PFSK-1 (cell line): ENCODE results near the gene STRN4.

Experiments
- FOXP2 ChIP-seq: optimal IDR thresholded peaks from 2 replicates; pipeline ENCODE3; 2011; ENCODE audit warnings: borderline replicate concordance, control low read depth, inconsistent platforms; ENCODE audit not compliant: insufficient read depth; ENCODE audit errors: extremely low read length, extremely low read depth
- POLR2AphosphoS5 ChIP-seq: IDR thresholded peaks from 2 replicates; pipeline ENCODE4 v1.6.1; 2012; ENCODE audit warnings: low read depth, mild to moderate bottlenecking, control low read depth, low read length, moderate library complexity
- REST ChIP-seq, 2 experiments: IDR thresholded peaks; 2 replicates each; pipeline versions ENCODE4 v1.6.1 to v1.8.0; 2011 to 2012; ENCODE audit warnings: low read depth in 2 of 2, low read length in 2 of 2, control low read depth in 1 of 2, inconsistent platforms in 1 of 2, mild to moderate bottlenecking in 1 of 2, moderate library complexity in 1 of 2; ENCODE audit not compliant: insufficient read depth in 1 of 2
- SIN3A ChIP-seq: IDR thresholded peaks from 2 replicates; pipeline ENCODE4 v1.6.1; 2012; ENCODE audit warnings: mild to moderate bottlenecking, low read length, moderate library complexity, borderline replicate concordance; ENCODE audit not compliant: insufficient read depth
- TAF1 ChIP-seq: IDR thresholded peaks from 2 replicates; pipeline ENCODE4 v1.6.1; 2012; ENCODE audit warnings: low read length, control low read depth, borderline replicate concordance; ENCODE audit not compliant: insufficient read depth

STRN4 gene

GRCh38 chr19:46759817-46760333 is 13.6 kb upstream of the STRN4 start:
- TF ChIP-seq TAF1 = no peak
- TF ChIP-seq POLR2AphosphoS5 = no peak

- TF ChIP-seq REST (IDR thresholded peaks at IDR 0.05; ENCODE audit: insufficient read depth in 1 of 2, low read depth in 2 of 2, low read length in 2 of 2) (no peak), SIN3A (no peak)
Measured at GRCh38 chr19:46759206-46759605, 13.0 kb upstream of the STRN4 start.

GRCh38 chr19:46756544-46756888 is 10.3 kb upstream of the STRN4 start:
- TF ChIP-seq FOXP2 = no peak
- no peak for TF ChIP-seq POLR2AphosphoS5

DNA sequence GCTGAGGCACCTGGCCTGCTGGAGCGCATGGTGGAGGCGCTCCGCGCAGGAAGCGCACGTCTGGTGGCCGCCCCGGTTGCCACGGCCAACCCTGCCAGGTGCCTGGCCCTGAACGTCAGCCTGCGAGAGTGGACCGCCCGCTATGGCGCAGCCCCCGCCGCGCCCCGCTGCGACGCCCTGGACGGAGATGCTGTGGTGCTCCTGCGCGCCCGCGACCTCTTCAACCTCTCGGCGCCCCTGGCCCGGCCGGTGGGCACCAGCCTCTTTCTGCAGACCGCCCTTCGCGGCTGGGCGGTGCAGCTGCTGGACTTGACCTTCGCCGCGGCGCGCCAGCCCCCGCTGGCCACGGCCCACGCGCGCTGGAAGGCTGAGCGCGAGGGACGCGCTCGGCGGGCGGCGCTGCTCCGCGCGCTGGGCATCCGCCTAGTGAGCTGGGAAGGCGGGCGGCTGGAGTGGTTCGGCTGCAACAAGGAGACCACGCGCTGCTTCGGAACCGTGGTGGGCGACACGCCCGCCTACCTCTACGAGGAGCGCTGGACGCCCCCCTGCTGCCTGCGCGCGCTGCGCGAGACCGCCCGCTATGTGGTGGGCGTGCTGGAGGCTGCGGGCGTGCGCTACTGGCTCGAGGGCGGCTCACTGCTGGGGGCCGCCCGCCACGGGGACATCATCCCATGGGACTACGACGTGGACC is 9.7 kb upstream of the STRN4 start:
- TF ChIP-seq FOXP2 = no peak
- TF ChIP-seq SIN3A = no peak
- TF ChIP-seq REST (IDR thresholded peaks at IDR 0.05; ENCODE audit: insufficient read depth in 1 of 2, low read depth in 2 of 2, low read length in 2 of 2) = no peak
- no peak for TF ChIP-seq POLR2AphosphoS5
- TF ChIP-seq TAF1 = no peak

- no peak for TF ChIP-seq POLR2AphosphoS5
- TF ChIP-seq SIN3A = no peak
- TF ChIP-seq FOXP2 = no peak
- TF ChIP-seq TAF1 = no peak
- TF ChIP-seq REST (IDR thresholded peaks at IDR 0.05; ENCODE audit: insufficient read depth in 1 of 2, low read depth in 2 of 2, low read length in 2 of 2) = no peak
Measured at GRCh38 chr19:46755077-46755852, 9.0 kb upstream of the STRN4 start.

GRCh38 chr19:46753420-46754155 is 7.3 kb upstream of the STRN4 start:
- no peak for TF ChIP-seq REST (IDR thresholded peaks at IDR 0.05; ENCODE audit: insufficient read depth in 1 of 2, low read depth in 2 of 2, low read length in 2 of 2)
- no peak for TF ChIP-seq POLR2AphosphoS5
- no peak for TF ChIP-seq TAF1
- TF ChIP-seq SIN3A = no peak
- no peak for TF ChIP-seq FOXP2
